Kasumi-1 (cell line): ENCODE results near the gene ARF6.
"Not testable (repeated sequence)": the region's sequence is repeated elsewhere in the genome, so short reads cannot be mapped to it uniquely, and the experiment has no call there.

Experiments used
- DNase-seq, 2 experiments: peaks; one replicate each; lab custom pipeline; 2025; lab: John Stamatoyannopoulos, UW

ARF6 gene

GRCh38 chr14:49892636-49893308 lies at the start of gene ARF6:
Gene ARF6 (plus strand): TSS chr14:49893082. CDS start chr14:49893737, 655 bp downstream.
- DNase-seq = peak; percentile 93

GRCh38 chr14:49849213-49849847 lies 43.6 kb upstream of the ARF6 start:
- DNase-seq = no peak

DNA sequence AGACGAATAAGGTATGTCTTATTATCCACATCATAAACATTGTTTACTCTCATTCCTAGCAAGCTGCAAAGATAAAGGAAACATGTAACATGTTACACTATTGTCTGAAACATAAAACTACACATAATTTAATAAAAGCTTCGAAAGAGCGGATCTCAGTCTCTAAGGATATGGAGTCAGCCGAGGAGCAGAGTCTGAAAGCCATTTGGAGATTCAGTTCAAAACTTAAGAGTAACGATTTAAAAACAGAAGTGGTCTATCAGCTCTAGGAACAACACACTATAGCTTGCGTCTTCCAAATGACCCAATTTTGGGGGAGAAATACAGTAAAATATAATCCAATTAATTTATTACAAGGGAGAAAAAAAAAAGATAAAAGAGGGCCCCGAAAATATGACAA lies 41.1 kb upstream of the ARF6 start:
- DNase-seq = peak; percentile 21 to 41

GRCh38 chr14:49852301-49853157 lies 40.4 kb upstream of the ARF6 start, which contains the start of gene NEMF:
Gene NEMF (minus strand): TSS chr14:49852788. CDS start chr14:49852753, 35 bp downstream.
- DNase-seq = peak; percentile 87 to 89

DNA sequence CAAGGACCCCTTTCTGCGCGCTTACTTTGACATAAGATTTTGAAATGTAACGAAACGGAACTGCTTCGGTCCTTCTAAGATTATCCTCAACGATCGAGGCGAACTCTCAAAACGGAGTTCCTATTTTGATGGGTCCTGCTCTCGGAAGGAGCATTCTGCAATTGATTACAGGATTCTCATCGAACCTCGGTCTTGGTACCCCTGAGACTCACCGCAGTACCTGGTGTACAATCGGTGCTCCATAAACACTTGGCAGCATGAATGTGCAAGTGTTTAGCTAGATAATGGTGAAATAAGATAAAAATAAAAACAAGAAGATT lies 39.8 kb upstream of the ARF6 start:
- no peak for DNase-seq

GRCh38 chr14:49853572-49854375 lies 39.1 kb upstream of the ARF6 start:
- DNase-seq = peak; percentile 94 to 97

GRCh38 chr14:49857427-49858003 lies 35.4 kb upstream of the ARF6 start:
- DNase-seq = no peak

- peak; percentile 1 to 8 for DNase-seq
Measured at GRCh38 chr14:49858383-49858782, 34.5 kb upstream of the ARF6 start.

DNA sequence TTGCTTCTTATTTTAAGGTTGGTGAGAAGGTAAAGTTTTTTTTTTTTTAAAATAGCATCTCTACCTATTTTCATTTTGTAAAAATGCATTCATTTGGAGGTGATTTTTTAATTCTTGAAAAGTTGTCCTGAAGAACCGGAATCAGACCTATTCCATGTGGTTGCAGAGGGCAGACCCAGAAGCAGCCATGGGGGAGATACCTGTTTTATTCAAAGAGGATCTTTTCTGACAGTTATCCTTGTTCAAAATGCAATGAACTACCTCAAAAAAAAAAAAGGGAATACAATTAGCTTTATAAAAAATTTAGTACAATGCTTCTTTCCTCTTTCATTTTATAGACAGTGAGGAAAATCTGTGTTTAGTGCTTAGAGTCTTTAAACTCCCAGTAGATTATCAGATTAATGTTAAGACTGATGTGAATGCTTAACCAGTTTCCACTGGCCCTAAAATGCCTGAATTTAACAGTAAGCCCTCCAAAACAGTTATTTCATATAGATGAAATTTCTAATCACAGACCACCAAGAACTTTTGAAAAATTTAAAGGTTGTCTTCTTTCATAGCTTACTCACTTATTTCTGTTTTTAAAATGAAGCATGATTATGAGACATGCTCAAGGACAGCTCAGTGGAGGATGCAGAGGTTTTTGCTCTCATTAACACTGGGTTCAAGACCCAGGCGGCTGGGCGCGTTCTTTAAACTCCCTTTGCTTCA lies 31.7 kb upstream of the ARF6 start:
- no peak for DNase-seq

DNA sequence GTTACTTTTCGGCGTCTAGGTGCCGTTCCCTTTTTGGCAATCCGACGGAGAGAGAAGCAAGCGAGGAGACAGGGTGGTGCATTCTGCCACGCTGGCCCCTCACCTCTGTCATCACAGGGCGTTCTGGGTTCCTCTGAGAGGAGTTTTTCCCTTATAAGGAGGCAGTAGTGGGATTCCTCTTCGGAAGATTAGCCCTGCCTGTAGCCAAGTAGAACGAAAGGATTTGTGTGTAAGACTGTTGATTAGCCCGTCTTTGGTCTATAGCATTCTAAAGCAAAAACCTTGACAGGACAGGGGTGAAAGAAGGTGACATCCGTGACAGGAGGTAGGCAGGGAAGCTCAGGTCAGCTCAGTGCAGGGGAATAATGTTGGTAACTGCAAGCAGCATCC lies 31.2 kb upstream of the ARF6 start:
- DNase-seq = peak; percentile 79 to 81

GRCh38 chr14:49862089-49862673 lies 30.7 kb upstream of the ARF6 start:
- DNase-seq = peak; percentile 83 to 85

DNA sequence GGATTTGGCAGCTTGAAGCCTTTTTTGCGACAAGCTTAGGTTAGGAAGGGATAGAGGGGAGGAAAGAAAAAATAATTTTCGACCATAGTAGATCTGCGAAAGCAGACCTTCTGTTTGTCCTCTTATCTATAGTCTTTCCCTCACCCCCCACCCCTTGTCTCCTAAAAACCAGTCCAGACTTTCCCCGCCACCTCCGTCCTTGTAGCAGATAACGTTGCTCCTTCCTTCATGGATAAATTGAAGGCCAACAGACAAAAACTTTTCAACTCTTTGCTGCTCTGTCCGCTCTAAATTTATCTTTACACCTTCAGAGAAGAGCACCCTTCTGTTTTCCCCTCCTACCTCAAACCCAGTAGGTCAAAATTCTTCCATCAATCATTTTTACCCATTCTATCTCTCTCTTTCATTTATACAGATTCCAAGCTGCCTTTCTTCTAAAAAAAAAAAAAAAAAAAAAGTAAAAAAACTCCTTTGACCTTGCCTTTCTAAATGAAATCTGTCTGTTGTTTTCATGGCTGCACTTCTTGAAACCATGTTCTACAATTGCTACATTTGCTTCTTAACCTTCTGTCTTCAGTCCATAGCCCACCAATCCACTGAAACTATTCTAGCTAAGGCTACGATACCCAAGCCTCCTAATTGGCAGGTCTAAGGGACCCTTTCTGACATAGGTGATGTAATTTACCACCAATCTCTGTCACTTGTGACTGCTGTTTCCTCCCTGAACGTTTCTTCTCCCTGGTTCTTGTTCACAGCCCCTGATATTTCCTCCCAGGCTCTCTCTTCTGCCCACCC lies 29.2 kb upstream of the ARF6 start:
- peak; percentile 14 to 33 for DNase-seq

DNA sequence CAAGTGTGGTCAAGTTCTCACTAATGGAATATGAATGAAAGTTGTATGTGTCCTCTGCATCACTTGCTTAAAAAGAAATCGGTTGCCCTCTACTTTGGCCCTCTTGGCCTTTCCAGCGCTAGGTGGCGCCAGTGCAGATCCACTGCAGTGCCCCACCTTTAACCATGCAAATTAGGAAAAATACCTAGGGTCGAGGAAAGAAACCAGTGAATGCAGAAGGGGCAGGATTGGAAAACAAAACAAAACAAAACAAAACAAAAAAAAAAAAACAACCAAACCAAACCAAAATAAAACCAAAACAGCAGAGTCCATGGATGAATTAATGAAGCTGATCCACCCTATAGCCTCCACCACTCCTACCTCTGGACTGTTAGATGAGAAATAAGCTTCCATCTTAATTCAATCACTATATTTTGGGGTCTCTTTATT lies 27.4 kb upstream of the ARF6 start:
- DNase-seq = peak; percentile 55 to 82

GRCh38 chr14:49867831-49868719 lies 24.8 kb upstream of the ARF6 start:
- DNase-seq = peak; percentile 82 to 86

GRCh38 chr14:49868720-49869114 lies 24.2 kb upstream of the ARF6 start:
- no peak for DNase-seq

DNA sequence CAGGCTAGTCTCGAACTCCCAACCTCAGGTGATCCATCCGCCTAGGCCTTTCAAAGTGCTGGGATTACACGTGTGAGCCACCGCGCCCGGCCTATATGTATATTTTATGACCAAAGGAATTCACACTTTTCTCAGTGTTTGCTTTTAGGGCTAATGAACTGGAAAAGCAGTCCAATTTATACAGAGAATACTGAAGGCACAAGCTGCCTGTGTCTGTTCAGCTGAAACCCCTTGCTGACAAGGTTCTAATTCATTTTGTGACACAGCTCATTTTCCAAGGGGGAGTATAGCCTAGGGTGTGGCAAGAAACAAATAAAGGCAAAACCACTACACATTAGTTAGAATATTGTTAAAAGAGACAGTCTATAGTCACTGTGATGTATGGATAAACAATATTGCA lies 22.0 kb upstream of the ARF6 start:
- no peak for DNase-seq

GRCh38 chr14:49873548-49873947 lies 19.3 kb upstream of the ARF6 start:
- DNase-seq = not testable (repeated sequence)

DNA sequence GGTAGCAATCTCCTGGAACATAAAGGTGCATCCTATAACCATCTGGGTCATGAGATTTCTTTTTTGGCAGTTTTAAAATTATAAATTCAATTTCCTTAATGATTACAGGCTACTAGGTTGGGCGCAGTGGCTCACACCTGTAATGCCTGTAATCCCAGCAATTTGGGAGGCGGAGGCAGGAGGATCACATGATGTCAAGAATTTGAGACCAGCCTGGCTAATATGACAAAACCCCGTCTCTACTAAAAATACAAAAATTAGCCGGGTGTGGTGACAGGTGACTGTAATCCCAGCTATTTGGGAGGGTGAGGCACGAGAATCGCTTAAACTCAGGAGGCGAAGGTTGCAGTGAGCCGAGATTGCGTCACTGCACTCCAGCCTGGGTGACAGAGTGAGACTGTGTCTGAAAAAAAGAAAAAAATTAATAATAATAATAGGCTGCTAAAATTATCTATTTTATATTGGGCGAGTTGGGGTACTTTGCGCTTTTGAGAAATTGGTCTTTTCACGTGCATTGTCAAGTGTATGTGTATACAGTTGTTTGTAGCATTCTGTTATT lies 17.2 kb upstream of the ARF6 start:
- no peak for DNase-seq
